BE2C (cell line): Measurements from ENCODE around the gene ASCC2.

ENCODE experiments used
- DNase-seq: peaks from one replicate; pipeline ENCODE4 v3.0.0-alpha.2; 2020
- H3K27me3 ChIP-seq: fragments of 250-450 bp; sonication (Bioruptor Pico); 2 replicates; pipeline ENCODE4 v1.5.1; 2020; ENCODE audit warnings: mild to moderate bottlenecking
- H3K36me3 ChIP-seq: fragments of 250-450 bp; sonication (Bioruptor Pico); 2 replicates; pipeline ENCODE4 v1.5.1; 2020; ENCODE audit warnings: mild to moderate bottlenecking
- H3K4me1 ChIP-seq: fragments of 250-450 bp; sonication (Bioruptor Pico); 2 replicates; pipeline ENCODE4 v1.5.1; 2020
- H3K4me3 ChIP-seq: 2 replicates; pipeline ENCODE4 v1.5.1; 2011; ENCODE audit warnings: low read depth, low read length
- H3K9me3 ChIP-seq: fragments of 250-450 bp; sonication (Bioruptor Pico); 2 replicates; pipeline ENCODE4 v1.5.1; 2020
- CTCF ChIP-seq: IDR thresholded peaks from 2 replicates; pipeline ENCODE4 v1.5.1; 2012; ENCODE audit warnings: mild to moderate bottlenecking, low read depth, low read length

Gene ASCC2

GRCh38 chr22:29815580-29815979, 22.5 kb downstream of the ASCC2 start:
- Histone ChIP-seq H3K4me1 (peaks cover 14% of the 10 kb centered on the region), H3K4me3 (no peak overlapping the region), H3K27me3 (no peaks in the 10 kb centered on the region; the same call in 1 of the 2 replicates), H3K36me3 (peaks cover 52% of the 10 kb centered on the region), H3K9me3 (no peaks in the 10 kb centered on the region)
- TF ChIP-seq CTCF, result no peak
- no peak for DNase-seq

GRCh38 chr22:29814003-29814402, 24.1 kb downstream of the ASCC2 start:
- Histone ChIP-seq H3K36me3 (peaks cover 55% of the 10 kb centered on the region), H3K4me3 (no peak overlapping the region), H3K4me1 (peaks cover 14% of the 10 kb centered on the region), H3K27me3 (no peaks in the 10 kb centered on the region; the same call in 1 of the 2 replicates), H3K9me3 (no peaks in the 10 kb centered on the region)
- DNase-seq, result no peak
- TF ChIP-seq CTCF, result no peak

GRCh38 chr22:29813563-29813962, 24.5 kb downstream of the ASCC2 start:
- no peak overlapping the region for H3K4me3 ChIP-seq
- no peaks in the 10 kb centered on the region; the same call in 1 of the 2 replicates for H3K27me3 ChIP-seq
- H3K36me3 ChIP-seq, result peaks cover 55% of the 10 kb centered on the region
- peaks cover 14% of the 10 kb centered on the region for H3K4me1 ChIP-seq
- no peaks in the 10 kb centered on the region for H3K9me3 ChIP-seq
- no peak for TF ChIP-seq CTCF
- no peak for DNase-seq

GRCh38 chr22:29813126-29813525, 24.9 kb downstream of the ASCC2 start:
- Histone ChIP-seq H3K9me3 (no peaks in the 10 kb centered on the region), H3K36me3 (peaks cover 58% of the 10 kb centered on the region), H3K4me3 (no peak overlapping the region), H3K27me3 (no peaks in the 10 kb centered on the region; the same call in 1 of the 2 replicates), H3K4me1 (peaks cover 14% of the 10 kb centered on the region)
- no peak for TF ChIP-seq CTCF
- no peak for DNase-seq

- no peak for DNase-seq
- Histone ChIP-seq H3K36me3 (peaks cover 72% of the 10 kb centered on the region), H3K4me3 (no peak overlapping the region), H3K27me3 (no peaks in the 10 kb centered on the region; the same call in 1 of the 2 replicates), H3K4me1 (peaks cover 12% of the 10 kb centered on the region), H3K9me3 (no peaks in the 10 kb centered on the region)
- TF ChIP-seq CTCF, result no peak
Measured at GRCh38 chr22:29811377-29811776, 26.7 kb downstream of the ASCC2 start.

GRCh38 chr22:29810216-29810615, 27.9 kb downstream of the ASCC2 start:
- no peak overlapping the region for H3K4me3 ChIP-seq
- no peak for TF ChIP-seq CTCF
- no peaks in the 10 kb centered on the region; the same call in 1 of the 2 replicates for H3K27me3 ChIP-seq
- no peaks in the 10 kb centered on the region for H3K9me3 ChIP-seq
- peaks cover under 1% of the 10 kb centered on the region; the same call in 1 of the 2 replicates for H3K4me1 ChIP-seq
- no peak for DNase-seq
- peaks cover 80% of the 10 kb centered on the region for H3K36me3 ChIP-seq
